ENCODE measurements around the gene RHBG.

The RHBG gene

DNA sequence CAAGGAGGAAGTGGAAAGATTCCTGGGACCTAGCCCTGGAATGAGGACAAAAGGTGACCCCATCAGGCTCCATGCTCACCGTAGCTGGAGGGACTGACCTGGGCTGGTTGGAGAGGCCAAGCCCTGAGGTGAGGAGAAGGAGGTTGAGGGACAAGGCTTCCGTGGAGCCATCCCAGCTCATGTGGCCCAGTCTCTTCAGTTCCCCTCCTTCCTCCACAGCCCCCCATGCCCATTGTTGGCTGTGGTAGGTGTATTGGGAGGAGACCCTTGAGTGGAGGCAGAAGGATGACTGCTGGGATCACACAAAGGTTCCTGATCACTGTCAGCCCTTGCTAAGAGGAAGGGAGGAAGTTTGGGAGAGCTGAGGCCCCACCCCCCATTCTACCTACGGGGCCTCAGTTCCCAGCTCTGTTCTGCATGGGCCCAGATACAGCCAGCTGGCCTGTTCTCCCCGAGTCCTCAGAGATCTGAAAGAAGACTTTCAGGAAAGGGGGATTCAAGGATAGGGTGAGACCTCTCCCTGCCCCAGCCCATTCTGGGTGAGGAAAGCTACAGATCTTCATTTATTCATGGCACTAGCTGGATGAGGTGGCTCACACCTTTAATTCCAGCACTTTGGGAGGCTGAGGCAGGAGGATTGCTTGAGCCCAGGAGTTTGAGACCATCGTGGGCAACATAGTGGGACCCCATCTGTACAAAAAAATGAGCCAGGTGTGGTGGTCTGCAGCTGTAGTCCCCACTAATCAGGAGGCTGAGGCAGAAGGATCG is 17.3 kb downstream of the RHBG start:
- TF ChIP-seq Cebpa-rat (IDR thresholded peaks at IDR 0.05) = no peak
- no peak overlapping the region for H3K4me3 ChIP-seq
- H3K9me3 ChIP-seq (replicated peaks in 1 of 11) = no peaks in the 10 kb centered on the region
- peaks cover 23 to 39% (median 31%) of the 10 kb centered on the region in 10 experiments for H3K4me1 ChIP-seq
- no peak overlapping the region for H3K9ac ChIP-seq
- H3K27ac ChIP-seq = 0 out of 22 replicates have a peak overlapping the region, but pooled peaks of 1 of the 11 experiments have one; percentile 1
- peaks cover 38 to 56% (median 53%) of the 10 kb centered on the region in 11 experiments for H3K27me3 ChIP-seq
- no peaks in the 10 kb centered on the region for H3K36me3 ChIP-seq
- H4K20me1 ChIP-seq = peaks cover 0 to 9% (median 0%) of the 10 kb centered on the region in 11 experiments; a peak in 2 of 22 replicates
- H3K4me2 ChIP-seq = peak overlapping the region; percentile 50 to 73 (median 64)

DNA sequence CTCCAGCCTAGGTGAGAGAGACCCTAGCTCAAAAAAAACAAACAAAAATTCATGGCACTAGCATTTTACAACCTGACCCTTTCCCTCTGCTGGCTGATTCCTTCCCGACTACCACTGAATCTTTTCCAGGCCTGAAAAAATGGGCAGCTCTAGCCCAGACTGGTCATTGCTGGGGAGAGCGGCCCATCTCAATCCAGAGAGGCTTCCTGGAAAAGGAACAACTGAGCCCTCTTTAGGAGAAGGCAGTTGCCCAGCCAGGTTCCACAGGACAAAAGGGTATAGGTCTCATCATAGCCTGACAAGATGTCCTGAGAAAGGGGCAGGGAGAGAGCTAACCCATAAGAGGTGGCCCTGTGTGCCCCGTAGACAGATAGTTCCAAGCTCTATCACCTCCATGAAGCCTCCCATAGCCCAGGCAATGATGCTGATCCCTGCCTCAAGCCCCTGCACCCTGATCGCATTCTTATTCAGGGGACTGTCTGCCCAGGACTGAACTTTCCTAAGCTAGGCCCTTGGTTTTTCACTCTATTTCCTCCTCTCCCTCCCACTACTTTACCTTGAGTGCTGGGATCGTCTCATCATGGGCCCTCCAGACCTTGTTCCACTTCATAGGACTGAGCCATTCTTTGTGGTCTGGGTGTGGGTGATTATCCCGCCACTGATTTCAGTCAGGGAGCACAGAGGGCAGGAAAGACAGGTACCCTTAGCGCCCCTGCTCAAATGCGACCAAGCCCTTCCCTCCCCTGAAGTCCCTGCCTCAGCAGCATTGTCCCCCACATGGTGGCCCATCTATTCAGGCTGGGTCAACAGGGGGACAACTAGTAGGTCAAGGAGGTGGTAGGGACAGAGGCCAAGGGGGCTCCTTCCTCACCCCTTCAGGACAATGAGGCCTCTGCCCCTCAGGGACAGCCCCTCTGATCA is 18.2 kb downstream of the RHBG start:
- peaks cover 23 to 39% (median 31%) of the 10 kb centered on the region in 10 experiments for H3K4me1 ChIP-seq
- no peak for TF ChIP-seq Cebpa-rat (IDR thresholded peaks at IDR 0.05)
- peaks cover 0 to 9% (median 0%) of the 10 kb centered on the region in 11 experiments; a peak in 2 of 22 replicates for H4K20me1 ChIP-seq
- no peak overlapping the region for H3K4me3 ChIP-seq
- H3K36me3 ChIP-seq = no peaks in the 10 kb centered on the region
- no peaks in the 10 kb centered on the region for H3K9me3 ChIP-seq (replicated peaks in 1 of 11)
- H3K27me3 ChIP-seq = peaks cover 38 to 64% (median 54%) of the 10 kb centered on the region in 11 experiments
- no peak overlapping the region for H3K27ac ChIP-seq
- H3K4me2 ChIP-seq = no peak overlapping the region
- H3K9ac ChIP-seq = no peak overlapping the region

DNA sequence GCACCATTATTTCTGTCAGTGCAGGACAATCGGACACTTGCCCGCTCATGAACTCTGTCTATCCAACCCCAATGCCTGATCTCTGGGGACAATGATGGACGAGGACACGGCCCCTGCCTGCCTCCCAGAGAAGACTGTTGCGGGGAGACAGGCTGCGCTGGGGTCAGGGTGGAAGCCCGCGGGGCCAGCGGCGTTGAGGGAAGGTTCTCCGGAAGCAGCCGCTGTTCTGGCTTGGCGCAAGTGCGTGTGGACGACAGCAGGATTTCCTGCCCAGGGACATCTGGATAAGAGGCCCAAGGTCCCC is 18.8 kb downstream of the RHBG start:
- Histone ChIP-seq H3K9ac (no peak overlapping the region), H3K4me2 (no peak overlapping the region), H3K27ac (no peak overlapping the region), H3K4me1 (peaks cover 23 to 36% (median 31%) of the 10 kb centered on the region in 10 experiments), H4K20me1 (peaks cover 0 to 9% (median 0%) of the 10 kb centered on the region in 11 experiments; a peak in 2 of 22 replicates), H3K36me3 (no peaks in the 10 kb centered on the region), H3K9me3 (replicated peaks in 1 of 11) (no peaks in the 10 kb centered on the region), H3K27me3 (peaks cover 38 to 64% (median 54%) of the 10 kb centered on the region in 11 experiments), H3K4me3 (no peak overlapping the region)
- TF ChIP-seq Cebpa-rat (IDR thresholded peaks at IDR 0.05) = no peak

- H4K20me1 ChIP-seq = peaks cover 0 to 9% (median 0%) of the 10 kb centered on the region in 11 experiments; a peak in 2 of 22 replicates
- H3K4me2 ChIP-seq = no peak overlapping the region
- TF ChIP-seq Cebpa-rat (IDR thresholded peaks at IDR 0.05) = no peak
- H3K4me3 ChIP-seq = no peak overlapping the region
- peaks cover 38 to 64% (median 54%) of the 10 kb centered on the region in 11 experiments for H3K27me3 ChIP-seq
- H3K9ac ChIP-seq = no peak overlapping the region
- H3K27ac ChIP-seq = no peak overlapping the region
- no peaks in the 10 kb centered on the region for H3K36me3 ChIP-seq
- no peaks in the 10 kb centered on the region for H3K9me3 ChIP-seq (replicated peaks in 1 of 11)
- peaks cover 23 to 30% (median 29%) of the 10 kb centered on the region in 10 experiments for H3K4me1 ChIP-seq
These were observed 19.4 kb downstream of the RHBG start for GRCh38 chr1:156388174-156389137.

- Histone ChIP-seq H3K36me3 (no peaks in the 10 kb centered on the region), H4K20me1 (peaks cover 0 to 9% (median 0%) of the 10 kb centered on the region in 11 experiments; a peak in 3 of 22 replicates), H3K9ac (no peak overlapping the region), H3K4me3 (no peak overlapping the region), H3K27ac (no peak overlapping the region), H3K27me3 (peaks cover 38 to 64% (median 54%) of the 10 kb centered on the region in 11 experiments), H3K4me2 (no peak overlapping the region), H3K9me3 (replicated peaks in 1 of 11) (no peaks in the 10 kb centered on the region), H3K4me1 (peaks cover 19 to 25% (median 21%) of the 10 kb centered on the region in 10 experiments)
- TF ChIP-seq Cebpa-rat (IDR thresholded peaks at IDR 0.05) = no peak
These were observed 20.3 kb downstream of the RHBG start for GRCh38 chr1:156389311-156389710.

DNA sequence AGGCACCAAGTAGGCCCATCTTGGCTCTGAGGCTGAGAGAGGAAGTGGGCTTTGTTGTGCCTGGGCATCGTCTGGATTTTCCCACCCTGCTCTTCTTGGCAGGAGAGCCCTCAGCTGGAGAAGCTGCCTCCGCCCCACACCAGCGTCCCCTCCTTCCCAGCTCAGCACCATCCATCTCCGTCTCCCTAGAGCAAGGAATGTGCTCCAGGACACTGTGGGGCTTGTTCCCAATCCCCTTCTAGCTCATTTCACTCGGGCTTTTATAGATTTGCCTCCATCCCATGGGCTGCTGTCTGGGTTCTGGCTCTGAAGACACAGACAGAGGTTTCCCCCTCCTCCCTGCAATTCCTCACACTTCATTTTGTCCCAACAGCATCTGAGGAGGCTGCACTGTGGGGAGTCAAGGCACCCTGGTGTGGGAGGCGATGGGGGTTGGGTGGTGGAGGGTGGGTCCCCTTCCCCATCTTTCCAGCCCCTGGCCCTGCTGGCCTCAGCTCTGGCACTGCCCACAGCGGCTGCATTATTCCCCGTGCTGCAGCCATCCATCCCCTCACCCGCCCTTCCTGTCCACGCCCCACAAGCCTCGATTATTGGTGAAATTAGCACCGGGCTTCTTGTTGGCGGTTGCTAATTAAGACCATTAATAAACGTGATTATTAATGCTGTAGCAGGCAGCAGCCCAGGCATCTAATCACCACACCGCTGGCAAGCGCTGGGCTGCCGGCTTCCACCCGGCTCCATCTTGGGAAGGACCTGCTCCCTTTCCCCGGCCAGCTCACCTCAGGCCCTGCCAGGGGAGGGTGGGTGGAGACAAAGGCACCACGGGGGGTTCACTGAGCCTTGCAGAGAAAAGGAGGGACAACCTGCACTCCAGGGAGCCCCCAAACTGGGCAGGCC is 21.7 kb downstream of the RHBG start:
- Histone ChIP-seq H3K27me3 (peaks cover 38 to 64% (median 54%) of the 10 kb centered on the region in 11 experiments), H3K4me2 (no peak overlapping the region)
- no peak for TF ChIP-seq Cebpa-rat (IDR thresholded peaks at IDR 0.05)

GRCh38 chr1:156391366-156391677 is 22.3 kb downstream of the RHBG start:
- H4K20me1 ChIP-seq = peaks cover 0 to 9% (median 0%) of the 10 kb centered on the region in 11 experiments; a peak in 3 of 22 replicates
- no peaks in the 10 kb centered on the region for H3K9me3 ChIP-seq (replicated peaks in 1 of 11)
- no peak overlapping the region for H3K9ac ChIP-seq
- no peak overlapping the region for H3K4me3 ChIP-seq
- no peak for TF ChIP-seq Cebpa-rat (IDR thresholded peaks at IDR 0.05)
- peaks cover 38 to 58% (median 52%) of the 10 kb centered on the region in 11 experiments for H3K27me3 ChIP-seq
- H3K36me3 ChIP-seq = no peaks in the 10 kb centered on the region
- H3K4me1 ChIP-seq = peaks cover 0 to 4% (median 1%) of the 10 kb centered on the region in 10 experiments; a peak in 12 of 20 replicates
- no peak overlapping the region for H3K4me2 ChIP-seq
- no peak overlapping the region for H3K27ac ChIP-seq

More for the DNA sequence above, 21.7 kb downstream of the RHBG start:
- Histone ChIP-seq H3K9me3 (replicated peaks in 1 of 11) (no peaks in the 10 kb centered on the region), H4K20me1 (peaks cover 0 to 9% (median 0%) of the 10 kb centered on the region in 11 experiments; a peak in 3 of 22 replicates), H3K9ac (no peak overlapping the region), H3K27ac (no peak overlapping the region), H3K4me1 (peaks cover 5 to 11% (median 7%) of the 10 kb centered on the region in 10 experiments), H3K36me3 (no peaks in the 10 kb centered on the region), H3K4me3 (no peak overlapping the region)

Data from BLaER1 treated with 17β-estradiol and CSF1 and Interleukin-3, amounts not matched to agents 10 nM and 100 nM (cell line).